ENCODE results near the gene ITPR2.

DNA sequence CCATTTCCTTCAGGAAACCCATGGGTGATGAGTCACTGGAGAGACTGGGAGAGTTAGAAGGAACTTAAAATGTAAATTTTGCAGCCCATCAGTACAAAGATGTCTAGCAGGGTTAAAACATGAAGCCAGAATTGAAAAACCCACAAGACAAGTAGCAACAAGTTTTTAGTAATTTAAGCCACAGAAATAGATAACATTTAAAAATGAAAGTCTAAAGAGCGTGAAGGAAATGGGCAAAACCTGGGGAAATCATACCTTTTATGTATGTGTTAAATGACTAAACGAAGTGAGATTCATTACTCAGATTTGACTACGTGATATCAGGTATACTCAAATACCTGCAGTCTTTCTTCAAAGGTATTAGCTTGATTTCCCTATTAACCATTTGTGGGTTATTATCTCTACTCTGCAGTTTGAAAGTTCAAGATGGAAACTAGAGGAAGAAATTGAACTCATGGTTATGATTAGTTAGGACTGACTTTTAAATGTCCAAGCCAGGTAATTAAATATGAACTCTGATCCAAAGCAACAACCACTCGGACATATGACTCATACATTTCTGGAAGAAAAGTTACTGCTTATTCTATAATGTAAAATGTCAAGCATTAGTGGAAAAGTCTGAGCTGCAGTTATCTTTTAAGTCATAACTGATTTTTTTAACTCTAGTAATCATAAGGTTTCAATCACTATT, 84.1 kb downstream of the ITPR2 start:
- no peak for TF ChIP-seq POLR2AphosphoS5 (IDR thresholded peaks at IDR 0.05; ENCODE audit: low read depth, low read length)
- no peak for TF ChIP-seq TAF1 (IDR thresholded peaks at IDR 0.05; ENCODE audit: borderline replicate concordance, insufficient read depth, low read length)
- TF ChIP-seq REST (IDR thresholded peaks at IDR 0.05; ENCODE audit: insufficient read depth in 1 of 2, low read depth in 2 of 2, low read length in 2 of 2) = no peak

All from PFSK-1 (cell line).